ENCODE data around the gene ZFYVE9. TPM values are rescaled to one million over a fixed set of nuclear protein-coding genes. Genes with fewer than 3 reads are reported as not detected.

ZFYVE9 gene
- total and polyA plus RNA-seq, 2 of the 8 experiments (the other 6 are each of a cell fraction or from before 2014, with no cell fraction given) = 5.8 to 26.5 TPM

DNA sequence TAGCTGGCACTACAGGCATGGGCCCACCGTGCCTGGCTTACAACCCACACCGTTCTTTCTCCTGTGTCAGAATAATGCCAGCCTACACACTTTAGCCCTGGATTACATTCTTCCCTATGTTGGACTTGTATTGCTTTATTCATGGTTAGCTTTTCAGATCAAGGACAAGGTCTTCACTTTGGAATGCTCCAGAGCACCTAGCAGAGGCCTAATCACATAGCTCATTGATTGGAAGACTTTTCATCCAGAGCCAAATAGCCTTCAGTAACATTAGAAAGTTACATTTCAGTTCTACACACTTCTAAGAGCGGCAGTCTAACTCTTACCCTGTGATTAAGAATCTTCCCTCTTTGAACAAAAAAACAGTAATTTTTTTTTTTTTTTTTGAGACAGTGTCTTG is 29.4 kb upstream of the ZFYVE9 start (continued):
- TF ChIP-seq CREB1 (IDR thresholded peaks at IDR 0.05) (no peak), RAD21 (IDR thresholded peaks at IDR 0.05 in 1 of 2, conservative IDR thresholded peaks at IDR 0.05 in 1 of 2; ENCODE audit: low read depth in 2 of 2, low read length in 2 of 2) (no peak), GTF2F1 (IDR thresholded peaks at IDR 0.05; ENCODE audit: borderline replicate concordance, low read depth, low read length) (no peak), CTBP2 (IDR thresholded peaks at IDR 0.05; ENCODE audit: borderline replicate concordance, insufficient read depth, insufficient read length, low read length) (no peak), POLR2AphosphoS5 (IDR thresholded peaks at IDR 0.05; ENCODE audit: low read depth, low read length) (no peak), CHD2 (IDR thresholded peaks at IDR 0.05; ENCODE audit: low read length) (no peak)

All from H1 (cell line).